HG02678 (cell line): Measurements from ENCODE around the gene ROBO1.

Experiments used
- ATAC-seq: cut with Tn5 transposase; IDR thresholded peaks from one replicate; pipeline ENCODE4 v1.9.1; 2021; ENCODE audit warnings: mild to moderate bottlenecking, moderate library complexity; ENCODE audit not compliant: unreplicated experiment

The ROBO1 gene

DNA sequence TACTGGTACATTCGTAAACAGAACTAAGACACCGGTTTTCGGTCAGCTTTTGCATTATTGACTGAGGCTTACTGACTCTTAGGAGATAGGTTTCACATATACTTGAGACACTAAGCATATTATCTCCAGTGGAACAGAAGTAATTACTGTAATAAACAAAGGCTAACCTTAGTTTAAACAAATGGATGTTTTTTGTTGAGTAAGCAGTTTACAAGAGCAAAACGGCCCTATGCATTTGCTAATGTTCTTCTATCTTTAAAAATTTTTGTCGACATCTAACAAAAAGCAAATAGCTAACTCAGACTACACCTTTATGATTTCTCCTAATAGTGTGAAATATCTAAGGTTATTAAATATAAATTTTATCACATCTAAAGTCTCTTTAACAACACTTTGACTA lies 664.5 kb downstream of the ROBO1 start:
- ATAC-seq: no peak

DNA sequence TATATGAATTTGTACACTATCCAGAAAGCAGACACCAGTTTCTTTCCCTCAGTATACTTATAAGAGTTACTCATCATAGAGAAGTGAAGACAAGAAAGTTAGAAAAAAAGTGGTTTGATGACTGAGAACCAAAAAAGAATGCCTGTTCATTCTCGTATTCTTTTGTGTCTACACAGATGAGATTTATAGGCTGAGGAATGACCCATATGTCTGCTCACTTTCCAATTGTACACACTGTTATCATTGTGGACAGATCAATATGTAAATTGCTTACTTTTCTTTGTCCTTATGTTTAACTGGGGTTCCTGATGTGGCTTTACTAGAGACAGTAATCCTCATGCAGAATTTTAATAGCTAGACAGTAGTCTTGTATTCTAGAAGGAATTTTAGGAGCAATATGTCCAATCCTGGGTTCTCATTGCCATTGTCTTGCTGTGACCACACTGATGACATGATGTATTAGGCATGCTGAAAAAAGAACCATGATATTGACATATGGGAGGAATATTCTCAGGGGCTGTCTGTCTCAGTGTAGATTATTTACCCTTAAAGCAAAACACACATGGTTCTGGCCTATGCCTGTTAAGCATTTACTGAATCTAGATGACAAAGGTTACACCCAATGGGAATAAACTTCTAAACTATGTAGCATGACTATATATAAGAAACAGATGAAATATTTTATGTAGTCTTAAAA lies 669.7 kb downstream of the ROBO1 start:
- ATAC-seq: no peak

DNA sequence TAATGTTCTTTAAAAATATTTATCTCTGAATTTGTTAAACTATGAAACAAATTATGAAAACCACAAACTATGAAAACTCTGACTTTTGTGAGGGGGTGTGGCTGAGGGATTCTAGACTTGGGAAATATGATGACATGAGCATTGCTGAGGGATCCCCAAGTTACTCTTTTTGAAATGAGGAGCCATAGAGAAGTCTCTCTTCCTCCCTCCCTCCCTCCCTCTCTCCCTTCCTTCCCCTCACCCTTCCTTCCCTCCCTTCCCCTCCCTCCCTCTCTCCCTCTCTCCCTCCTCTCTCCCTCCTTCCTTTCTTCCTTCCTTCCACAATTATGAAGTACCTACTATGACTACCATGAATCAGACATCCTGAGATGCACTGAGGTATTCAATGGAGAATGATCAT lies 673.1 kb downstream of the ROBO1 start:
- ATAC-seq: no peak

DNA sequence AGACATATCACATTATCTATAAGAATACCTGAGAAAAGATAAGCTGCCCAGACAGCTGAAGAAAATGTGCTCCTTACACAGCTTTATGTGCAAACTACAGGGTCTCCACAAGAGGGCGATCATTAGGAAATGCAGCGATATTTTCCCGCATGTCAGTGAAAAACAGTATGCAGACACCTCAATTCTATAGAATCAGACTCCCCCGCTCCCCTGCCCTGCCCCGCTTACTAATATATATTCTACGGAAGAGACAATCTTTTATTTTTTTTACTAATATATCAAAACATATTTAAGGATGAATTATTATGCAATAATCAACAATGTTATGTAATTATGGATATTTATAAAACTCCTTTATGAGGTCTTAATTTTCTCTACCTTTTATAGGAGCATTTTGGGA lies 681.3 kb downstream of the ROBO1 start:
- ATAC-seq: peak; percentile 92

DNA sequence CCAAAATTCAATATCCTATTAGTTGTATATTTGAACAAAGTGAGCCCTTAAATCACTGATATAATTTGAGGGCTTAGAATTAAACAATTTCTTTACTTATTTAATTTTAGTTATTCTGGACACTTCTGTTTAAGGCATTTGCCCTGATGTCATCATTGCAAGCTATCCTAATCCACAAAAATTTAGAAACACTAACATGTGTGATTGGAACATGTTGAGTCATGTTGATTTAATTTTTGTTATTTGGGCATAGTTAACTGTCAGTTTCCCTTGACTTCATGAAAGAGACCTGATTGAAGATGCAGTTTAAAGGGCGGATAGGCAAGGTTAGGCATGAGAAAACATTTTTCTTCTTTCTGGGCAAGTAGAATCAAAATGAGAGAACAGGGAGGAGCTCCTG lies 682.6 kb downstream of the ROBO1 start:
- no peak for ATAC-seq

DNA sequence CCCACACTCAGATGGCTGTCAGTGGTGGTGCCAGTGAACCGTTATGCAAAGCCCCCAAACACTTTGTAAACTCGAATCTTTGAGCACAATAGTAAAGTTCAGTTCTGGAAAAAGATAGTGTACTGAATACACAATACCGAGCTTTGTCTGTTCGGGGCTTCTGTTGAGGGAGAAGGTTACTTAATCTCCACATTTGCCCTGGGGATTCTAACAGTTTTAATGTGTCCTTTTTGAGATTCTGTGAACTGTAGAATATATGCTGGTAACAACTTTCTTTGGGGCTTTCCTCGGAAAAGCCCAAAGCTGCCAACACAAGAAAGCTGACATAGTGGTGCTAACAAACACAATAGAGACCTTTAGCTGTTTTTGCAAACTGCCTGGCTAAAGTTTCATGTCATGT lies 686.5 kb downstream of the ROBO1 start:
- ATAC-seq: no peak

DNA sequence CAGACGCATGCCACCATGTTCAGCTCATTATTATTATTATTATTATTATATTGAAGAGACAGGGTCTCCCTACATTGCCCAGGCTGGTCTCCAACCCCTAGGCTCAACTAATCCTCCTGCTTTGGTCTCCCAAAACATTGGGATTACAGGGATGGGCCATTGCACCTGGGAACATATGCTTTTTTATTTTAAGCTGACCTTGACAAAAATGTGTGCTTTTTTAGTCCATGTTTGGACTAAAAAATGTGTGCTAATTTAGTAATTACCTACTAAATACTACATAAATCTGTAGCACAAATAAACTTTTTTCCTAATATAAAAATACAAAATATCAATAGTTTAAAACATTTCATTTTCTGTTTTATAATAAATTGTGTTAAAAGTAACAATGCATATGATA lies 693.2 kb downstream of the ROBO1 start:
- no peak for ATAC-seq

DNA sequence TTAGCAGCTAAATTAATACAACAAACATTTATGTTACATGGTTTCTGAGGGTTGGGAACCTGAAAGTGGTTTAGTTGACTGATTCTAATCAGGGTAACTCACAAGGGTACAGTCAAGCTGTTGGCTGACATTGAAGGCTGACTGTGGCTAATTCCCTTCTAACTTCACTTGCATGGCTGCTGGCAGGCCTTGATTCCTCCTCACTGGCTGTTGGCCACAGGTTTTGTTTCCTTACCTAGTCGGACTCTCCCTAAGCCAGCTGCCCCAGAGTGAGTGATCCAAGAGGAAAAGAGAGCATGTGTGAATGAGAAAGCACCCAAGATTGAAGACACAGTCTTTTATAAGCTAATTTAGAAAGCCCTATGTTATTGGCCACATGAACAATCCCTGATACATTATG lies 700.1 kb downstream of the ROBO1 start:
- no peak for ATAC-seq

DNA sequence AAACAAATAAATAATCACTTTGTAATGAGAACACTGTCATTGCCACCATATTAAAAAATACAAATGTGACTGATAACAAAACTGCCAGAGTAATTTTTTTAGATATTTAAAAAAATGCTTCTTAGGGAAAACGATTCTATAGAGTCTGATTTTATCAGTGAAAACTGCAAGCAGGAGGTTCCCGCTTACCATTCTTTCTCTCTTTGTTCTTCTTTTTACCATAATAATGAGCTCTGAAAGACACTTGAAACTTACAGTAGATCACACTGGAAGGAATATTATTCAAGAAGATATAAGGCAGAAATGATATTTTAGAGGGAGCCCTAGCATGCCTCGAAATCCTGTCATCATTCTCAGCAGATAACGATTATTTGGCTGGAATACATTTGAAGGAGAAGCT lies 701.3 kb downstream of the ROBO1 start:
- no peak for ATAC-seq

DNA sequence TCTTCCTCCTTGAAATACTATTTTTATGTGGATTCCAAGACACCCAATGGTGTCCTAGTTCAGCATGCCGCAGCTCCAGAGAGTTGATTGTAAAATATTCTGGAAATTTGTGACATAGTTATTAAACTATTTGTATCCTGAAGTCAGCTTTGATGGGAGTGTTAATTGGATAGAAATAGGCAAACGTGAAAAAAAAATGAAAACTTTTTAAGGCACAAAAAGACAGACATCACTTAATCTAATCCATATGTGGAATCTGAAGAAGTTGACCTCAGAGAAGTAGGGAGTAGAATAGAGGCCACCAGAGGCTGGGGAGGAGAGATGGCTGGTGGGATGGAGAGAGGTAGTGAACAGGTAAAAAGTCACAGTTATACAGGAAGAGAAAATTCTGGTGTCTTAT lies 704.2 kb downstream of the ROBO1 start:
- no peak for ATAC-seq

DNA sequence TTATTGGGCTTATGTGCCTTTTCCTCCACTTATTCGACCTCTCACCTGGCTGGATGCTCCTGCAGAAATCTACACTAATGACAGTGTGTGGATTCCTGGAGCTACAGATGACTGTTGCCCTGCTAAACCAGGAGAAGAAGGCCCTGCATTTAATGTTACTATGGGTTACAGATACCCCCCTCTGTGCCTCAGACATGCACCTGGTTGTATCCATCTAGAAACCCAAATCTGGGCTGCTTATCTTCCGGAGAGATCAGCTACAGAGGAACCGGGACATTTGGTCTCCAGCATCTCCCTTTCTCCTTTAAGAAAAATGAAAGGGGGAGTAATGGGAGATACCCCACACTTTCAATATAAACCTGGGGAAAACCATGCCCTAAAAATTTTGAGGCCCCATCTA lies 710.0 kb downstream of the ROBO1 start:
- no peak for ATAC-seq

DNA sequence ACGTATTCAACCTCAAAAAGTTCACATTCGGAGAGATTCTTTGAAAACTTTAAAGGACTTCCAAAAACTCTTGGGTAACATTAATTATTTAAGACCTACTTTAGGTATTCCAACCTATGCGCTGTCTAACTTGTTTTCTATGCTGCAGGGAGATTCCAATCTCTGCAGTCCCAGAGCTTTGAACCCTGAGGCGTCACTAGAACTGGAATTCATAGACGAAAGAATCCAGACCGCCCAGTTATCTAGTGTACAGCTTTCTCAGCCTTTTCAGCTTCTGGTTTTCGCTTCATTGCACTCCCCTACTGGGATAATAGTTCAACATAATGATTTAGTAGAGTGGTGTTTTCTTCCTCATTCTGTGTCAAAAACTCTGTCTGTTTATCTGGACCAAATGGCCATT lies 711.3 kb downstream of the ROBO1 start:
- ATAC-seq: no peak

DNA sequence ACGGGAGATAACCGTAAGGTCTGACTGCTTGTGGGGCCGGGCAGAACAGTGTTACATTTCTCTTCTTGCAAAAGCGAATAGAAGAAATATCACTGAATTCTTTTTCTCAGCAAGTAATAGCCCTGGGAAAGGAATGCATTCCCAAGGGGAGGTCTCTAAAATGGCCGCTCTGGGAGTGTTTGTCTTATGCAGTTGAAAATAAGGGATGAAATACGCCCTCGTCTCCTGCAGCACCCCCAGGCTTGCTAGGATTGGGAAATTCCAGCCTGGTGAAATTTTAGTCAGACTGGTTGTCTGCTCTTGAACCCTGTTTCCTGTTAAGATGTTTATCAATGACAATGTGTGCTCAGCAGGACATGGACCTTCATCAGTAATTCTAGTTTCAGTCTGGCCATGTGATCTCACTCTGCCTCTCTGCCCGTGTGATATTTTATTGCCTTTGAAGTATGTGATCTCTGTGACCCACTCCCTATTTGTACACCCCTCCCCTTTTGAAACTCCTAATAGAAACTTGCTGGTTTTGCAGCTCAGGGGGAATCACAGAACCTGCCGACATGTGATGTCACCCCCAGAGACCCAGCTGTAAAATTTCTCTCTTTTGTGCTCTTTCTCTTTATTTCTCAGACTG lies 715.6 kb downstream of the ROBO1 start:
- no peak for ATAC-seq

DNA sequence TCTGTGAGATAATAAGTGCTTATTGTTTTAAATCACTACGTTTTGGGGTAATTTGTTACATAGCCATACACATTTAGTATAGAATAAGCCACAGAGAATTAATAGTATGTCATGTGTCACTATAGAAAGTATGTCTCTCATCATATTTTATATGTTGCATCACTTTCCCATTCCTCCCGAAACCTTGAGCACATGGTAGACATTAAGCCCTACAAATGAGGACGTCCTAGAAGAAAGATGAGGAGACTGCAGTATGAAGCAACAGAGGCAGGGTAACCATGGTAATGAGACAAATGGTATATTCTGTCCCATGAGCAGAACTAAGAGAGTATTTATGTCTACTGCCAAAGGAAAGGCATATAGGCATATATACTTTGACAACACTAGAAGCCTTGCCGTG lies 720.2 kb downstream of the ROBO1 start:
- no peak for ATAC-seq

DNA sequence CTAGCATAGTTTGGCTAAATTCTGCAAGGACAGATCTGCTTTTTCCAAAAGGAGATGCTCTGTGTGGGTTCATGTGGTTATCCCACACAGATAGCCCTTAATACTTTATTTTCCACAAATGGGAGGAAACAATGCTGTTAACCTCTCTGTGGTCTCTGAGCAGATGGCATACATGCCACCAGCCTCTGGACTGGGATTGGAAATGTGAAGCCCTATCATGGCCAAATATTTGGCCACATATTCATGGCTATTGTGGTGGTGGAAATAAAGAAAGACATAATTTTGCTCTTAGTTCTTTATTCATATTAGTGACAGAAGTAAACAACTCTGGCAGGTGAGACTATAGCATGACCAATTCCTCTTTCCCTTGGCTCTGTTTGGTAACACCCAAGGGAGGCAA lies 726.2 kb downstream of the ROBO1 start:
- ATAC-seq: no peak

DNA sequence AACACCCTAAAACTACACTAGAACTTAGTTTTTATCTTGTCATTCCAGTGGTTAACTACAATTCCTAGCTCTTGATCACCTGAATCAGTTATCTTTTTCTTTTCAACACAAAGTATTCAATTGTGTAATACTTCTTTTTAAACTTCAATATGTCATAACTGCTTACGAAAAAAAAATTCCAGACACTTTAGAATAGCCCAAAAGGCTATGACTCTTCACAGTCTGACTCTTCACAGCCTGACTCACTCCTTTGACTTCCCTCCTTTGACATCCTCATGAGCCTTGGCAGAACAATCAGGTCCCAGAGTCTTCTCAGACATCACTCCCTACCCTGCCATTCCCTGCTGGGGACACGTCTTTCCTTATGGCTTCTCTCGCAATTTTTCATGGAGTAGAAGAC lies 727.1 kb downstream of the ROBO1 start:
- ATAC-seq: no peak

DNA sequence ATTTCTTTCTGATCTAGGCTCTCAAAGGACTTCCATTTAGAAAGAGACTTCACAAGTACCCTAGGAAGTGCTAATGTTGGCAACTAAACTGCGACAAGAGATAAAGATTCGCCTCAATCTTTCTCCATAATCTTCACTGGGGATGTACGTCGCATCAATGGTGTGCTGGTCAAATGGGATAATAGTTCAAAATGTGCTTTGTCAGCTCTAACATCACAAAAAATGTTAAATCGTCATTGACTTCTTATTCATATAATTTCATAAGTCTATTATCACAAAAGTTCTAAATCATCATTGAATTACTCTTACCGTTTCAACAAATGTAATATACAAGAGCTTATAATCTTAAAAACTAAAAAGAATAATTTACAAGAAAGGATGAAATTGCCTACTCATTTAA lies 727.7 kb downstream of the ROBO1 start:
- ATAC-seq: no peak

DNA sequence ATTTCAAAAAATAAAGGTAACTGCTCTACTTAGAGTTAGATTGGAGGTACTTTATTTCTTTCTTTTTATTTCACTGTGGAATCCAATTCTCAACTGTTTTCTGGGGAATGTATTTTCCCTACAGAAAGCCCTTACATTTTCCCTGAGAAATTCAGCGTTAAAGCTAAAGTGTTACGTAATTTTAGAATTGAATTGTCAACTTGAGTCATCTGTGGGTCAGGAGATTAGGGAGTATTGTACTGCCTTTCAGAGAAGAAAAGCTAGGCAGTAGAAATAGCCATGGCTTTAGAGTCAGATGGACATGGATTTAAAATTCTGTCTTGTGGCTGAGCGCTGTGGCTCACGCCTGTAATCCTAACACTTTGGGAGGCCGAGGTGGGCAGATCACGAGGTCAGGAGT lies 728.6 kb downstream of the ROBO1 start:
- ATAC-seq: no peak

DNA sequence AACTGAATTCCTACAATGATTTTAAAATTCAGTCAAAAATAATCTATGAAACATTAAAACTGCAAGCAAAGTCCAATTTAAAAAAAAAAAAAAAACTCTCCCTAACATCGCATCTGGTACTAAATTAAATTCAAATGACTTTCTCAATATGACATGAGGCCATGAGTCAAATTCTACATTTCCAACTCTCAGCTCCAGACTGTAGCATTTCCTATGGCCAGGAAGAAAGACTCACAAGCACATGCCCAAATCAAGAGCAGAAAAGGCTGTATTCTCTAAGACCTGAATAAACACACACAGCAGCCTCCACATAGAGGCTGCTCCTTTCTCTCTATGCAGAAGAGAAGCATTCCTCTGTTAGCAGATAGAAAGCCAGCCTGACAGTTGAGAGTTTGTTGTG lies 729.2 kb downstream of the ROBO1 start:
- no peak for ATAC-seq

DNA sequence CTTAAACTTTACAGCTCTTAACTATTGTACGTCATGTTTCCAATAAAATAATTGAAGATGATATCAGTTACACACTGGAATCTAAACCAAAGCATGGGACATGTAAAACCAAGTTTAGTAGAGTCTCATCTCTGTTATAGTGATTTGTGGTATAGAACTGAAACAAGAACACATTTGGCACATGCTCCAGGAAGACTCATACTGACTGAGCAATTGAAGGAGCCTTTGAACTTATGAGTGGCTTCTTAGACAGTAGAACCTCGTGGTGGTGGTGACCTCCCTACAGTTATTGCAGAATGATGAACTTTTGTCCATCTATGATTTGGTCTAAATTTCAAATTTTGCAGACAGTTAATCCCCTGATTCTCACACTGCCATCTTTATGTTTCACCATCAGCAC lies 729.7 kb downstream of the ROBO1 start:
- no peak for ATAC-seq

DNA sequence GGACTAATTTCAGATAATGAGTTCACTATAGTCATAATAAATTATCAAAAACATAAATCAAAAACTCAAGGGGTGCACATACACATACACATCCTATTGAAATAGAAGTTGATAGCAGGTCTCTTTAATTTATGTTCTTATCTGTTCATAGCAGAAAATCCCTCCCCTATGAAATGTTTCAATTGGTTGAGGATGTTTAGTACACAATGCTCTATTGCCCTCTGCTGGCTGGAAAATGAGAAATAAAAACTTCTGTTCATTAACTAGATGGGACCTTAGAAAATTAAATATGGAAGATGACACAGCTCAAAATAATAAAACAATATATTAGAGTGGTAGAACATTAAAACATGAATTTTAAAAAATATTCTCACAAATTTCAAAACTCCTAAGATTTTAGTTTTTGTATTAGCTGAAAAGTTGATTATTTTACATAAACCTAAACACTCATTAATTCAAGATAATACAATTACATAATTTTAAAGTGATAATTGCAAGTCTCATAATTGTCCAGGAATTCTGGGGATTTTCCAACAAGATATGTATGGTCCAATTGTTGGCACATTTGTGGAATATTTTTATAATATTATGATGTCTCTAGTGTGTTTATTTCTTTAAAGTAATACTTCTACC lies 735.0 kb downstream of the ROBO1 start:
- ATAC-seq: no peak

DNA sequence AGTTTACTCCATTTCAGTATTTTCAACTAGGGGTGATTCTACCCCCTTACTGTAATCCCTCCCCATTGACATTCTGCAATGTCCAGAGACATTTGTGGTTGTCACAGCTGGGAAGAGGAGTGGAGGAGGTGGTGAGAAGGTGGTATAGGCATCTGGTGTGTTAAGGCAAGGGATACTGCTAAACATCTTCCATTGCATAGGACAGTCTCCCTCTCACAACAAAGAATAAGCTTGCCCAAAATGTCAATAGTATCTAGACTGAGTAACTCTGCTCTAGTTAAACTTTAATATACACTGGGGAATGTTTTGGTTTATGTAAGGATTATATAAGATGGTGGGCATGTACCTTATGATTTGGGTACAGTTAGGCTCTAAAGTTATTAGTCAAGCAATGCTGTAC lies 737.6 kb downstream of the ROBO1 start:
- ATAC-seq: no peak

DNA sequence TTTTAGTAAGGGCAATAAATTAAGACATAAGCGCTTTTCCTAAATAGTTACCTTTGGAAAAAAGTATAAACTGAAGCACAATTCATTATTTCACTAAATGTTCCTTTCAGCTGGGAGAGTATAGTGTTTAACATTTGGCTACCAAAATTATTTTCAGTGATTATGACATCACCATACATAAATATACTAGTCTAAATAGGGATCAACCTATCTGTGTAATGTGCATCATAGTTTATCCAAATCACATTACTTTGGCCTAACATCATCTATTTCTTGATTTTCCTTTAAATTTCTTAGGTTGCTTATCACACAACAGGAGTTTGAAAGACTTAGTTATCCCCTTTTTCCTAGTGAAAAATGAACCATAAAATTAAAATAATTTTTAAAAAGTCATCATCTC lies 738.9 kb downstream of the ROBO1 start:
- ATAC-seq: no peak
